Measurements from ENCODE around the gene MAP3K7CL.

MAP3K7CL gene

DNA sequence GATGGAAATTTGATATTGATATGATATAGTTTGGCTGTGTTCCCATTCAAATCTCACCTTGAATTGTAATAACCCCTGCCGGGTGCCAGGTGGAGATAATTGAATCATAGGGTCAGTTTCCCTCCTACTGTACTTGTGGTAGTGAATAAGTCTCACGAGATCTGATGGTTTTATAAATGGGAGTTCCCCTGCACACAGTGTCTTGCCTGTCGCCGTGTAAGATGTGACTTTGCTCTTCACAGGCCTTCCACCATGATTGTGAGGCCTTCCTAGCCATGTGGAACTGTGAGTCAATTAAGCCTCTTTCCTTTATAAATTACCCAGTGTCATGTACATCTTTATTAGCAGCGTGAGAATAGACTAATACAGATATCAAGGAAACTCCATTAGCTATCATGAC is 74.6 kb downstream of the MAP3K7CL start:
- DNase-seq: no peak

DNA sequence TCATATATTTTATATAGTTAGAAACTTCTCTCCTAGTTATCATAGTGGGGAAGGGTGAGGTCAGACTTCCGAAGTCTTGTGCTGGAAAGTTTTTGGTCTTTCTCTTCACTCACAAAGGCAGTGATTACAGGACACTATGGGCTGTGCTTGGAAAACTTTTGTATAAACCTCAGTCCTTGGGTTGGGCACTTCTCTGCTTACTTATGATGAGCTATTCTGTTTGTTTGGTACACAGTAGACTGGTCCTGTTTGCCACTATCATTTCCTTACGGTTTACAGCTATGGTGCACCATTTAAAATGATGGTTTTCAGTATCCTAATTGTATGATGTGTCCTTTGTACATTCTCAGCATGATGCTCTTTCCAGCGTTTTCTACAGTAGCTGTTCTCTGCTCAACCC is 75.5 kb downstream of the MAP3K7CL start:
- DNase-seq: no peak

DNA sequence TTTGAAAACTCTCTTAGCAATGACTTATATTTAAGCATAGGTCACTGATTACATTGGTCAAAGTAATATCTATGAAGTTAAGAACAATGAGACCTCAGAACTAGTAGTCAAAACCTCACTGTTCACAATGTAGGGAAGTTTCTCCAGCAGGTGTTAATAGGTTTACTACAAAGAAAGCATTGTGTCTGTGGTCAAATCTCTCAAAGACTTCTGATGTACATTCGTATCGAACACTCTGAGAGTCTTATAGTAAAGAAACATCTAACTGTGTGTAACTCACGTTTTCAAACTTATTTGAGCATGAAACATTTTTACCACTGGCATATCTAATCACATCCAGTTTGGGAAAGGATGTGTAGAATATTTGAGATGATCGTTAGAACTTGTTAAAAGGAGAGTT is 76.0 kb downstream of the MAP3K7CL start:
- DNase-seq: no peak

GRCh38 chr21:29207201-29207600 is 76.8 kb downstream of the MAP3K7CL start:
- DNase-seq: no peak

GRCh38 chr21:29208044-29208681 is 77.7 kb downstream of the MAP3K7CL start:
- no peak for DNase-seq

DNA sequence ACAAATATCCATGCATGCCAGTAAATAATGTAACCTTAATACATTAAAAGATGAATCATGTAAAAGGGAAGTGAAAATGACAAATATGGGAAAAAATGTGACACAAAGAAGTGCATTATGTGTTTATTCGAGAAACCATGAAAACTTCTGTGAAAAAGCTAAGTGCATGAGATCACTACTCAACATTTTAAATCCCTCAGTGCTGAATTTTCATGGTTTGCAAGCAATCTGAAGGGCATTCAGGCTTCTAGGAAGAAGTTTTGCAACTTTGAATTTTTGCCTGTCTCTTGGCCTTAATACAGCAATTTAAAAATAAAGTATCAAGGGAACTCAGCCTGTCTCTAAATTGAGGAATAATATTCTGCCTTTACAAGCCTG is 78.2 kb downstream of the MAP3K7CL start:
- no peak for DNase-seq

GRCh38 chr21:29209696-29210095 is 79.3 kb downstream of the MAP3K7CL start:
- no peak for DNase-seq

GRCh38 chr21:29211205-29211604 is 80.8 kb downstream of the MAP3K7CL start:
- DNase-seq: no peak

- no peak for DNase-seq
Observed at GRCh38 chr21:29212446-29212845, 82.0 kb downstream of the MAP3K7CL start.

GRCh38 chr21:29213513-29214385 is 83.3 kb downstream of the MAP3K7CL start:
- no peak for DNase-seq

DNA sequence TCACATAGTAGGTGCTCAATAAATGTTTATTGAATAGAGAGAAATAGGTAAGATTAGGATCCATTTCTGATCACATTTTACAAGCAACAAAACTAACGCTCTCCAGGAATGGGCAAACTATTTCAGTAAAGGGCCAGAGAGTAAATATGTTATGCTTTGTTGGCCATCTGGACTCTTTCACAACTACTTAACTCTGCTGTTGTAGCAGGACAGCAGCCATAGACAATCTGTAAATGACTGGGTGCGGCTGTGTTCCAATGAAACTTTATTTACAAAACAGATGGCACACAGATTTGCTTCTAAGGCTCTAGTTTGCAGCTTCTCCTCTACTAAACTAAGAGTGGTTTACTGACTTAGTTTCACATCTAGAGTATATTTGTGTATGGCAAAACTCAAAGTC is 85.3 kb downstream of the MAP3K7CL start:
- DNase-seq: no peak

DNA sequence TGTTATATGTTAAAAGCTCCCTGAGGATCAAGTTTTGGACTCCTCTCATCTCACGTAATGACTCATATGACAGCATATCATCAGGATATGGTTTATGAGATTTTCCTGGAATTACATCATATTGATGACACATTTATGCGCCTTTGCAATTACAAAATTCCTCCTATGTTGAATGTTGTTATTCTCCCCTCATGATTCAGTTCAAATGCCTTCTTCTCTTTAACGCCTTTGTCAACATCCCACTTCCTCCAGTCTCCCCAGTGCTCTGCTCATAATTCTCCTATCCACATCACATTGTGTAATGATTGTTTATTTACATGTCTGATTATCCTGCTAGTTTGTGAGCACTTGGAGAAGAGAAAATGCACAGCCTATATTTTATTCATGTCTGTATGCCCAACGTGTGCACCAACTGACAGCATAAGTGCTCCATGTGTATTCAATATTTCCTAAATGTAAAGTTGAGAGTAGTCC is 87.4 kb downstream of the MAP3K7CL start:
- DNase-seq: no peak

GRCh38 chr21:29218749-29219148 is 88.3 kb downstream of the MAP3K7CL start:
- DNase-seq: no peak

- DNase-seq: no peak
Observed at GRCh38 chr21:29219165-29219770, 88.8 kb downstream of the MAP3K7CL start.

GRCh38 chr21:29221253-29221744 is 90.9 kb downstream of the MAP3K7CL start:
- DNase-seq: no peak

DNA sequence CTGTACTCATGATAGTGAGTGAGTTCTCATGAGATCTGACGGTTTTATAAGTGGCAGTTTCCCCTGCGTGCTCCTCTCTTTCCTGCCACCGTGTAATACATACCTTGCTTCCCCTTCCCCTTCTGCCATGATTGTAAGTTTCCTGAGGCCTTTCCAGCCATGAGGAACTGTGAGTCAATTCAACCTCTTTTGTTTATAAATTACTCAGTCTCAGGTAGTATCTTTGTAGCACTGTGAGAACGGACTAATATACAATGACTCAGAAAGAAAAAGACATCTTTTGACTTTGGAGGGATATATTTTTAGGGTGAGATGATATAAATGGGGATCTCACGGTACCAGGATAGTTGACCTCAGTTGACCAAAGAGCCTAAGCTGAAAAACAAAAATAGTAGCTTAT is 93.6 kb downstream of the MAP3K7CL start:
- DNase-seq: no peak

Data from retina (tissue), 1 donor.